Right cardiac atrium (tissue), 5 donors: ENCODE measurements around the gene KRTCAP2. TPM values are rescaled to one million over a fixed set of nuclear protein-coding genes. Genes with fewer than 3 reads are reported as not detected.
"Not testable (repeated sequence)": the region's sequence is repeated elsewhere in the genome, so short reads cannot be mapped to it uniquely, and the experiment has no call there.

Source experiments
- ATAC-seq, 2 donors: fragments of 200-7000 bp; cut with Tn5 transposase; one replicate each; pipeline versions ENCODE4 v1.8.0 to v1.9.1; 2020; ENCODE audit warnings: moderate library complexity in 2 of 2, mild to moderate bottlenecking in 1 of 2
- DNase-seq, 3 donors: peaks; one replicate each; pipeline ENCODE4 v3.0.0-alpha.2; 2020
- H3K27ac ChIP-seq: one replicate; pipeline ENCODE4 v1.5.1; 2013; ENCODE audit warnings: mild to moderate bottlenecking, low read length, control low read depth, moderate library complexity
- H3K27me3 ChIP-seq: one replicate; pipeline ENCODE4 v1.6.1; 2013; ENCODE audit not compliant: control insufficient read depth, insufficient read depth
- H3K4me1 ChIP-seq: one replicate; pipeline ENCODE4 v1.6.1; 2013; ENCODE audit warnings: low read length; ENCODE audit not compliant: control insufficient read depth, insufficient read depth
- H3K4me3 ChIP-seq: one replicate; pipeline ENCODE4 v1.5.1; 2013; ENCODE audit warnings: low read length, control low read depth
- H3K9me3 ChIP-seq: one replicate; pipeline ENCODE4 v1.6.1; 2013; ENCODE audit warnings: low read length; ENCODE audit not compliant: control insufficient read depth
- WGBS: extraction: QIAGEN DNeasy Blood & Tissue Kit; methylation state at CpG from one replicate; pipeline ENCODE4 v1.1.7; 2013; 5-methylcytosine and 5-hydroxymethylcytosine counted together
- intact Hi-C, 4 donors: fragments of 100-400 bp; cut with DNase I; formaldehyde crosslinking; loops; one replicate each; pipeline versions ENCODE4 v1.11.0 to v1.14.0; 2022 to 2023
- polyA plus RNA-seq: library from polyadenylated mRNA; stranded (reverse); fragments of 200-250 nt; gene quantifications from one replicate; pipeline ENCODE4 v1.2.3, GENCODE V29; 2013
- total RNA-seq, 4 donors: library from RNA; stranded (reverse); fragmentation: NEBNext Ultra II Directional; extraction: Animal tissue kit (Norgen Biotek cat#: 25700); gene quantifications; one replicate each; pipeline ENCODE4 v1.2.1, GENCODE V29; 2021
- donor health status: healthy with polysubstance abuse.
- donor health status: DM: no; HTN: yes; CAD: no.
- donor health status: DM: no; HTN: no; CAD: no.
- donor health status: DM: no; HTN: yes; CAD: no; lungs with severe emphysema.
- donor health status: DM: yes; HTN: yes; CAD: no.

KRTCAP2 gene
- total and polyA plus RNA-seq, 5 donors: 122 to 217 (median 137) TPM

DNA sequence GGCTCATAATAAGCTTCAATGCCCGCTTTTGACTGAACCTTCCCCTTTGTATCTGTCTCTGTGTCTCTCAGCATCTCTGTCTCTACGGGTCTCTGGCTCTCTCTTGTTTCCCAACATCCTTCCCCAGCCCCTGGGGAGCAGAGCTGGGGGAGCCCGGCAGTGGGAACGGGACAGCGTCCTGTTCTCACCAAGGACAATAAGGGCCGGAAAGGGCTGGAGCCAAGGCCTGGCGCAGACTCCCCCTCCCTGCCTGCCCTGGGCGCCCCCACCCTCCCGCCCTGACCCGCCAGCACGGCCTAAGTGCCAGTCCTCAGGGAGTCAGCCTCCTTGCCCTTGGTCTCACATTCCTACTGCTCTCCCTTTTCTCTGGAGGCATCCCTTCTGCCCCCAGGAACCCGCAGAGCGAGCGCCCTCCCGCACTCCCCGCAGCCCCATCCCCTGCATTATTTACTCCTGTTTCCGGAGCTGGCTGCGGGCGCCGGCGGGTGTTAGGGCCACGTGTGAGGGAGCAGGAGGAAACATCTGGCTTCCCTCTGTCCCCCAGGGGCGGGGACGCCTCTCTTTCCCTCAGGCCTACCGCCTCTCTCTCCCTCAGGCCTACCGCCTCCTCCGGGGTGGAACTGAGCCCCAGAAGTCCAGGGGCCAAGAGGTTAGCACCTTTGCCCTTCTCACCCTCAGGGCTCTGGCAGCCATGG lies 6.5 kb downstream of the KRTCAP2 start:
- Histone ChIP-seq H3K27me3 (no peaks in the 10 kb centered on the region), H3K4me3 (no peak overlapping the region), H3K27ac (peak overlapping the region; percentile 78), H3K9me3 (no peaks in the 10 kb centered on the region), H3K4me1 (peaks cover 2% of the 10 kb centered on the region)
- ATAC-seq (peak; percentile 76 to 85), DNase-seq (peak; percentile 77 to 89 (median 87))
- intact Hi-C loops: loop anchor here in 3 of 4 donors (2.0 to 5.0 kb wide), 3 partner anchors 39 to 76 kb away; partner anchors contain the start of gene EFNA1 (in 1 of the 3)
- WGBS: 22% methylated on average over 27 of the region's 27 CpGs

DNA sequence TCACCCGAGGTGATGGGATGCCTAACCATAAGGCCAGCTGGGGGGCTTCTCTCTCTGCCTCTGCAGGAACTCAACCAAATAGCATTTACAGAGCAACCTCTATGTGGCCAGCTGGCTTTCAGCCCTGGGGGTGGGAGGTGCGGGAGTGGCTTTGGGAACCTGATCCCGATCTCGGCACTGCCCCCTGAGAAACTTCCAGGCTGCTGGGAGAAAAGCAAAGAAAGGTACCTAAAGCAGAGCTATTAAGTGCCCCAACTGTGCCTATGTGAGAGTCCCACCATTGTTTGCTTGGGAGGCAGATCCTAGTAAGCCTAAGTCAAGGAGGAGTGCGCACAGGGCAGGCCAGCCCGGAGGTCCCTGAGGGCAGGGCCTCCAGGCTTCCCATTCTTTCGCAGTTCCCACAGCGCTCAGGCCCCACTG lies 7.0 kb downstream of the KRTCAP2 start:
- no peak overlapping the region for H3K4me3 ChIP-seq
- intact Hi-C loops: loop anchor here in 3 of 4 donors (2.0 to 5.0 kb wide), 3 partner anchors 39 to 75 kb away; partner anchors contain the start of gene EFNA1 (in 1 of the 3)
- H3K27ac ChIP-seq: peak overlapping the region; percentile 78
- no peaks in the 10 kb centered on the region for H3K27me3 ChIP-seq
- peaks cover 2% of the 10 kb centered on the region for H3K4me1 ChIP-seq
- WGBS: 36% methylated on average over 8 of the region's 8 CpGs
- no peaks in the 10 kb centered on the region for H3K9me3 ChIP-seq
- ATAC-seq (peak in 1 of 2 donors; percentile 5), DNase-seq (peak in 1 of 3 donors; percentile 68)

GRCh38 chr1:155164625-155165024 lies 8.5 kb downstream of the KRTCAP2 start:
- H3K4me3 ChIP-seq, H3K27ac ChIP-seq, ATAC-seq, H3K4me1 ChIP-seq, H3K9me3 ChIP-seq, DNase-seq, H3K27me3 ChIP-seq: not testable (repeated sequence)
- 96% methylated on average over 11 of the region's 11 CpGs for WGBS
- intact Hi-C loops: loop anchor here in 2 of 4 donors (5.0 kb wide), 2 partner anchors 37 to 72 kb away; partner anchors contain the start of gene EFNA1 (in 1 of the 2)

- H3K27me3 ChIP-seq, H3K9me3 ChIP-seq, DNase-seq, intact Hi-C loops, H3K27ac ChIP-seq, H3K4me1 ChIP-seq, H3K4me3 ChIP-seq, ATAC-seq: not testable (repeated sequence)
- WGBS: 97% methylated on average over 4 of the region's 4 CpGs
These were observed 9.3 kb downstream of the KRTCAP2 start for GRCh38 chr1:155163785-155164184.

DNA sequence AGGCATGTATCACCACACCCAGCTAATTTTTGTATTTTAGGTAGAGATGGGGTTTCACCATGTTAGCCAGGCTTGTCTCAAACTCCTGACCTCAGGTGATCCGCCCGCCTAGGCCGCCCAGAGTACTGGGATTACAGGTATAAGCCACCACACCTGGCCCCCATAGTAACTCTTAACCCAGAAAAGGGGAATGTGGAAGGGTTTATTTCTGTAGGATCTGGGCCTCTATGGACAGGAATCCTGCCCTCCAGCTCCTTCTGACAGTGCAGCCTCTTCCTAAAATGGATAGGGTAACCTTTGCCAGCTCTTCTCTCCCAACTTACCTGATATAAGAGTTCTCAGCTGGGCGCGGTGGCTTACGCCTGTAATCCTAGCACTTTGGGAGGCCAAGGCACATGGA lies 10.5 kb downstream of the KRTCAP2 start:
- H3K4me1 ChIP-seq, DNase-seq, H3K4me3 ChIP-seq, ATAC-seq, H3K27ac ChIP-seq, H3K27me3 ChIP-seq, intact Hi-C loops, H3K9me3 ChIP-seq: not testable (repeated sequence)
- WGBS: 95% methylated on average over 6 of the region's 6 CpGs

GRCh38 chr1:155160128-155160527 lies 13.0 kb downstream of the KRTCAP2 start:
- H3K27ac ChIP-seq: no peak overlapping the region
- WGBS: 76% methylated on average over 8 of the region's 8 CpGs
- no peaks in the 10 kb centered on the region for H3K27me3 ChIP-seq
- ATAC-seq (no peak), DNase-seq (no peak)
- no peaks in the 10 kb centered on the region for H3K4me1 ChIP-seq
- intact Hi-C loops: no loop called here
- no peaks in the 10 kb centered on the region for H3K9me3 ChIP-seq
- H3K4me3 ChIP-seq: no peak overlapping the region

- Histone ChIP-seq H3K9me3 (no peaks in the 10 kb centered on the region), H3K27ac (no peak overlapping the region), H3K27me3 (no peaks in the 10 kb centered on the region), H3K4me3 (no peak overlapping the region), H3K4me1 (no peaks in the 10 kb centered on the region)
- DNase-seq: no peak
- intact Hi-C loops: no loop called here
- no peak for ATAC-seq
- 85% methylated on average over 1 of the region's 1 CpG for WGBS
These were observed 14.1 kb downstream of the KRTCAP2 start for GRCh38 chr1:155158991-155159390.

- not testable (repeated sequence) for H3K27ac ChIP-seq, DNase-seq
These were observed 17.0 kb downstream of the KRTCAP2 start for GRCh38 chr1:155155996-155156643.

DNA sequence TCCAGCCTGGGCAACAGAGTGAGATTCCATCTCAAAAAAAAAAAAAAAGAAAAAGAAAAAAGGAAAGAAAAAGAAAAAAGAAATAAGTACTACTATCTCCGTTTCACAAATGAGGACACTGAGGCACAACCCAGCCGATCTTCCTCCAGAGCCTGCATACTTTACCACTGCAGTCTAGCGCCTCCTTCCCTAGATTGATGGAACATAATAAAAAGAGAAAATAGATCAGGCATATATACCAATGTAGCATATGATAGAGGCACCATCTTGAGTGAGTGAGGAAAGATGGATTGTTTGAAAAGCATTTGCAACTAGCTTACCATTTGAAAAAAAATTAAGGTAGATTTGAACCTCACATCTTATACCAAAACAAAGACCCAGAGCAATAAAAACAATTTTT lies 27.6 kb downstream of the KRTCAP2 start:
- intact Hi-C loops: no loop called here
- Histone ChIP-seq H3K4me1 (no peaks in the 10 kb centered on the region), H3K4me3 (no peak overlapping the region), H3K27me3 (no peaks in the 10 kb centered on the region), H3K9me3 (no peaks in the 10 kb centered on the region), H3K27ac (no peak overlapping the region)
- 83% methylated on average over 3 of the region's 3 CpGs for WGBS
- ATAC-seq (no peak), DNase-seq (no peak)

More at GRCh38 chr1:155155996-155156643, 17.0 kb downstream of the KRTCAP2 start:
- H3K27me3 ChIP-seq, H3K9me3 ChIP-seq, H3K4me1 ChIP-seq, ATAC-seq, intact Hi-C loops, H3K4me3 ChIP-seq: not testable (repeated sequence)
- 60% methylated on average over 3 of the region's 3 CpGs for WGBS

- H3K27me3 ChIP-seq: no peaks in the 10 kb centered on the region
- H3K4me1 ChIP-seq: peaks cover 2% of the 10 kb centered on the region
- intact Hi-C loops: no loop called here
- no peak overlapping the region for H3K27ac ChIP-seq
- WGBS: 84% methylated on average over 7 of the region's 7 CpGs
- ATAC-seq (no peak), DNase-seq (no peak)
- no peaks in the 10 kb centered on the region for H3K9me3 ChIP-seq
- H3K4me3 ChIP-seq: no peak overlapping the region
These were observed 31.4 kb downstream of the KRTCAP2 start for GRCh38 chr1:155141749-155142148.

DNA sequence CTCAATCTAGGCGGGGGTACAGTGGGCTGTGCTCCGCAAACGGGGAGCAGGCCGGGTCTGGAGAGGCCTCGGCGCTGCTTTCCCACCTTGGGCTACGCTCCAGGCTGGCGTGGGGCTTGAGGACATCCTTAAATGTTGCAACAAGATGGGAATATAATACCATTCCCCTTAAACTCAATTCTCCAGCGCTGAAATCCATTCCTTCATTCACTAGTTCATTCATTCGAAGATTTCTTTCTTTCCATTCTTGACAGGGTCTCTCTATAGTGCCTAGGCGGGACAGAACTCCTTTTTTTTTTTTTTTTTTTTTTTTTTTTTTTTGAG lies 32.5 kb downstream of the KRTCAP2 start:
- no peaks in the 10 kb centered on the region for H3K27me3 ChIP-seq
- intact Hi-C loops: no loop called here
- ATAC-seq (no peak), DNase-seq (no peak)
- WGBS: 7% methylated on average over 11 of the region's 11 CpGs
- peaks cover 4% of the 10 kb centered on the region for H3K4me1 ChIP-seq
- peak overlapping the region; percentile 69 for H3K27ac ChIP-seq
- no peaks in the 10 kb centered on the region for H3K9me3 ChIP-seq
- peak overlapping the region; percentile 86 for H3K4me3 ChIP-seq
